NOMO-1 treated with DMSO at 0.1 percent for 48 hours (cell line): ENCODE measurements around the gene PREX1.
"Not testable (repeated sequence)": the region's sequence is repeated elsewhere in the genome, so short reads cannot be mapped to it uniquely, and the experiment has no call there.

Source experiments
- DNase-seq: peaks from one replicate; lab custom pipeline; 2025; ENCODE audit not compliant: unreplicated experiment; lab: John Stamatoyannopoulos, UW

The PREX1 gene

DNA sequence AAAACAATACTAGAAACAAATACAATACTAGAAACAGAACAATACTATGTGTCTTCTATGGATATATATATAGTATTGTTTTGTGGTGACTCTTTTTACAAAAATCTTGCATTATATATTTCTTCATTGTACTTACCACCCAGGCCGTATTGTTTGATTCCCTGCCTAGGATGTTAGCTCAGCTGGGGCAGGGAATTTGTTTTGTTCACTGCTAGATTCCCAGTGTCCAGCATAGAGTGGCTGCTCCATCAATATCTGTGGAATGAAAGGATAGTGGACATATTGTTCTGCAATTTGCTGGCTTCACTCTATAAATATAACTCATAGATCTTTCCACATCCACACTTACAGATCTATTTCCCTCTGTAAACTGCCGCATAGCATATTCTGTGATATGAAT is 21.5 kb upstream of the PREX1 start:
- DNase-seq: no peak

DNA sequence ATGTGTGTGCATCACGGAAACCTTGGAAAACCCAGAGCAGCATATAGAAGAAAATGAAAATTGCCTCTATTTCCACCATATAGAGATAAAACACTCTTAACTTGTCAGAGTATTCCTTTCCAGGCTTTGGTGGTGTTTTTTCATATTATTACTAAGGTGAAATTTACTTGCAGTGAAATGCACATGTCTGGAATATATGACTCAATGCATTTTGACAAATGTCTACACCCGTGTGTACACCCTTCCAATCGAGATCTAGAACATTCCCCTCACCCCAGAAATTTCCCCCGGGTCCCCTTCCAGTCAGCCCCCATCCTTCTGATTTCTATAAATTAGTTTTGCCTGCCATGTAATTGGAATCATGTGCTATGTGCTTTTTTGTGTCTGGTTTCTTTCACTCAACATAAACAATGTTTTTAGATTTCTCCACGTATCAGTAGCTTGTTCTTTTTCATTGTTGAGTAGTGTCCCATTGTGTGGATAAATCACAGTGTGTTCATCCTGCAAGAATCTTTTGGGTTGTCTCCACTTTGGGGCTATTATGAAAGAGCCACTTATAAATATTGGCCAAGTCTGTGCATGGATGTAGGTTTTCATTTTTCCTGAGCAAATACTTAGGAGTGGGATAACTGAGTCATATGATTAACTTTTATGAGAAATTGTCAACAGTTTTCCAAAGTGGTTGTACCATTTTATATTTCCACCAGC is 19.9 kb upstream of the PREX1 start:
- DNase-seq: no peak

DNA sequence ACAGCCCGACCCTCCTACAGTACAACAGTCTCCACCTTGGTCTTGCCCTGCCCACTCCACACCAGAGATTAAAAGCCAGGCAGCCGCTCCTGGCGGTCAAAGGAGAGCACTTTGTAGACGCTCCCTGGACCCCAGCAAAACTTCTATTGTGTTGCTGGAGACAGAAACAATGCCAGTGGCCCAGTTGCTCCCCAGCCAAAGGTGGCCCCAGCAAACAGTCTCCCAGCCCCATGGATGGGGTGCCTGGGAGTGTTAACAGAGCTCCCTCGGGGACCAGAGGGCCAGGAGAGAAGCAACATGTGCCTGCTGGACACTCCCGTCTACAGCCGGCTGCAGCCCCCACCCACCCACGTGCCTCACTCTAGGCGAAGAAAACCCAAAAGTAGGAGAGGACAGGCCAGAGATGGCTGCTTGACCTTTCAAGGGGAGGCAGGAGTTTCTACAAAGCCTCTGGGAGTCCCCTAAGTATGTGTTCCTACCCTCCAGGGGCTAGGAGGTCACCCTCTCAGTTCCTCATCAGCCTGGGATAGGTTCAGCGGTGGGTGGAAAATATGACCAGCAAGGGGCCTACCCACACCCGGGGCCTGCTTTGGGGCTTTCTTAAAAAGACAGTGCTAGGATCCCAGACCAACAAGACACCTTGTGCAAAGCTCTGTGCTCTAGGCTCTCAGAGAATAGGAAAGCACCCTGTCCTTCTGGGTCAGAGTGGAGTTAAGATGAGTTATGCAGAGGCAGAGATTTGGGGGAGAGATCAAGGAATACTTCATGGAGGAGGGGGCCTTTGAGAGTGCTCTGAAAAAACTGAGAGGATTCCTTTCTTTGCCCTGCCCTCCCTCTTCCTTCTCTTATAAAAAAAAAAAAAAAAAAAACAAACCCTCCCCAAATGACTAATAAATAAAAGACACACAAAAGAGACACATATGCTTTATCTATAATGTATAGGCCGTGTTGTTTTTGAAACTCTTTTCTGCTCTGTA is 19.0 kb upstream of the PREX1 start:
- peak; percentile 88 for DNase-seq

DNA sequence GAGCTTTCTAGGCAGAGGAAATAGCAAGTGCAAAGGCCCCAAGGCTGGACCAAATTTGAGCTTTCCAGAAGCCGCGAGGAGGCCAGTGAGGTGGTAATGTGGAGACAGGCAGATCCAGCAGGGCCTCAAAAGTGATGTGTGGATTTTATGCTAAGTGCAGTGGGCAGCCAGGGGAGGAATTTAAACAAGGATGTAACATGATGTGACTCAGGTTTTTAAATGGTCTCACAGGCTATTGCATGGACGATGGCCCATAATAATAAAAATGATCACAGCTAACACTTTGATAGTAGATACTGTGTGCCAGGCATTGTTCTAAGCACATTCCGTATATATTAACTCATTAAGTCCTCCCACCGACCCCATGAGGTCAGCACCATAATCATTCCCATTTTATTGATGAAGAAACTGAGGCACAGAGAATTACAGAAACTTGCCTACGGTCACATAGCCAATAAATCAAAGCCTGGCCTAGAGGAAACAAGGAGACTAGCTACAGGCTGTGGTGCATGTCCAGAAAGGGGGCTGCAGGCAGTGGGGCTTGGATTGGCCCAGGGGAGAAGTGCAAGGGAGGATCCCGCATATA is 18.0 kb upstream of the PREX1 start:
- DNase-seq: no peak

DNA sequence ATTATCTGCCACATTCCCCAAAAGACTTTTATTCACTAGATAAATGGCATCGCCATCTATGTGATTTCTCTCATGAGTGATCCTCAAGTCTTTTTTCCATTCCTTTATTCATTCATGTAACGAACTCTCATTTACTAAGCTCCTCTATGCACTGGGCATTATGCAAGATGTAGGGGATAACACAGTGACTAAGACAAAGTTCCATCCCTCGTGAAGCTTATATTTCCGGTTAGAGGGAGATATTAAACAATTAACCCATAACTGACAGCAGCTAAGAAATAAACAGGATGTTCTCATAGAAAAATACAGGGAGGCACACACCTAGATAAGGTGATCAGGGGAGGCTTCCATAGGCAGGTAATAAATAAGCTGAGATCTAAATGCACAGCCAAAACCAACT is 17.2 kb upstream of the PREX1 start:
- DNase-seq: peak; percentile 67

DNA sequence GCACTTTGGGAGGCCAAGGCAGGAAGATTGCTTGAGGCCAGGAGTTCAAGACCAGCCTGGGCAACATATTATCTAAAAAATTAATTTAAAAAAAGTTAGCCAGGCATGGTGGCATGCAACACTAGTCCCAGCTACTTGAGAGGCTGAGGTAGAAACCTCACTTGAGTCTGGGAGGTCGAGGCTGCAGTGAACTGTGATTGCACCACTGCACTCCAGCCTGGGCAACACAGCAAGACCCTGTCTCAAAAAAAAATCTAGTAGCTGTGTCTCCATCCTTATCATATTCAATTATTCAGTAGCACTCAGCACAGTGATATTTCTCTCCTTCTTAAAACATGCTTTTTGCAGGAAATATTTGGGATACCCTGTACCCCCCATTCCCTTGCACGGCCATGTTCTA is 16.1 kb upstream of the PREX1 start:
- not testable (repeated sequence) for DNase-seq

DNA sequence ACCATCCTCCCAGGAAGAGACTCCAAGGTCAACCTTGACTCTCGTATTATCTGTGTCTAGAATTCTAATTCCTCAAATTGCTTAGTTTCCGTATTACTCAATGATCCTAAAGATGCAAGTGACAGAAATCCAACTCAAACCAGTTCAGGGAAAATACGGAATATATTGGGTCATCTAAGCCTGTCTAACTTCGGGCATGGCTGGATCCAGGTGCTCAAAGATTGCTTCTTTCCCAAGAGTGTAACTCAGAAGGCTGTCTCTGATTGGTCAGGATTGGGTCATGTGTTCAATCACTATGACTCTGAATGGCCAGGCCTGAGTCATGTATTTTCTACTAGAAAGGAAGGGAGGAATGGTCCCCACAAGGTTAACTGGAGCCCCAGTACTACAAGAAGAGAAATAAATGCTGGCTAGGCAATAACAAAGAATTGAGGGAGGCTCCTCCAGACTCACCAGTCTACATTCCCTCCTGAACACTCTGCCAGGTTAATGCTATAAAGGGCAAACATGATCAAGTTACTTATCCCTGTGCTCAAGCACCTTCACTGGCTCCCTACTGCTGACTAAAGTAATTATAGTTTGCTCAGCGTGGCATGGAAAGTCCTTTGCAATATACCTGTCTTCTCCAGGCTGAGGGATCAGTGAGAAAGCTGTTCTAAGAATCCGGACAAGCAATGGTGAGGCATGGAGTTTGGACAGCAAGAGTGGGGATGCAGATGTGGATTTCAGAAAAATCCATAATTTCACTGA is 15.4 kb upstream of the PREX1 start:
- peak; percentile 21 for DNase-seq

DNA sequence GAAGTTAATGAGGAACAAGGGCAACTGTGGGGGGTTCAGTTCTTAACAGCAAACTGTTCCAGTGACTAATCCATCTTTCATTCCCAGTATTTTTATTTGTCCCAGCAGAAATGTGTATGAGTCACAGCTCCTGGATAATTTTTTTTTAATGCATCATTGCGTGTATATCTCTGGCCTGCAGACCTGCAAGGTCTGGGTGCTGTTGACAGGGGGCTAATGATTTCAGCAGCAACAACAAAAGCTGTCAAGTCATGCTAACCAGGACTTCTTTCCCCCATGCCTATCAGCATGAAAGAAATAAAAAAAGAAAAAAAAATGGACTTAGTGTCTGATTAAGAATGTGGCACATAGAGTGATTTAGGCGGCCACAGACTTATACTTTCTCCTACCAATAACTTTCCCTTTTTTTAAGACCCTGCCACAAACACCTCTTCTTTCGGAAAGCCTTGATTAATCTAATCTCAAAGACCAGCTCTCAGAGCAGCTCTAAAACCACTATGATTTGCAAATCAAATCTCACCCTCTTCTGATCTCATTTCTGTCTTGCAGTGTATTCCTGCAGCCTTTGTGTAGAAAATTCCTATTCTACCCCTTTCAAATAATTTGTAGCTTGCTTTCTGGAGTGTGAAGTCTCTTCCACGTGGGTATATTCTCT is 14.2 kb upstream of the PREX1 start:
- no peak for DNase-seq

DNA sequence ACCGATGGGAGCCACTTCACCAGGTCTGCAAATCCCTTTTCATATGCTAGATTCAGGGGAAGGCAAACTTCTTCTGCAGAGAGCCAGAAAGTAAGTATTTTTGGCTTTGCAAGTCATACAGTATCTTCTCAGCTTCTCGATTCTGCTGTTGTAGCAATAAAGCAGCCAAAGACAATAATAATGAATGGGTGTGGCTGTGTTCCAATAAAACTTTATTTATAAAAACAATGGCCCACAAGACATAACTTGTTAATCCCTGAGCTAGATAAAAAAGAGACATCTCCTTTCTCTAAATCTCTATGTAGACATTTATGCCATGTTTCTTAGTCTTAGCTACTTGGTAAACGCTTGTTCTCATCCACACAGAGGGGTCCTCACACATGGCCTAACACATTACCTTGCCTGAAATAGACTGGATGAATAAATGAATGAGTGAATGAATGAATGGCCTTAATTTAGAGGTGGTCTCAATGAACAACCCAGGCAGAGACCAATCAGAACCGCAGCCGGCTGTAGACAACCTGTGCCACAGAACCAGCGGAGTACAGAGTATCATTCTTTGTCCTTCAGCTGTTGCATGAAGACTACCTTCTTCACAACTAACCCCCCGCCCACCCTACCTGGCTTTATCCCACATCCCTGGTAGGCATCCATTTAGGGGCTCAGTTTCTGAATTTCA is 13.5 kb upstream of the PREX1 start:
- DNase-seq: no peak

DNA sequence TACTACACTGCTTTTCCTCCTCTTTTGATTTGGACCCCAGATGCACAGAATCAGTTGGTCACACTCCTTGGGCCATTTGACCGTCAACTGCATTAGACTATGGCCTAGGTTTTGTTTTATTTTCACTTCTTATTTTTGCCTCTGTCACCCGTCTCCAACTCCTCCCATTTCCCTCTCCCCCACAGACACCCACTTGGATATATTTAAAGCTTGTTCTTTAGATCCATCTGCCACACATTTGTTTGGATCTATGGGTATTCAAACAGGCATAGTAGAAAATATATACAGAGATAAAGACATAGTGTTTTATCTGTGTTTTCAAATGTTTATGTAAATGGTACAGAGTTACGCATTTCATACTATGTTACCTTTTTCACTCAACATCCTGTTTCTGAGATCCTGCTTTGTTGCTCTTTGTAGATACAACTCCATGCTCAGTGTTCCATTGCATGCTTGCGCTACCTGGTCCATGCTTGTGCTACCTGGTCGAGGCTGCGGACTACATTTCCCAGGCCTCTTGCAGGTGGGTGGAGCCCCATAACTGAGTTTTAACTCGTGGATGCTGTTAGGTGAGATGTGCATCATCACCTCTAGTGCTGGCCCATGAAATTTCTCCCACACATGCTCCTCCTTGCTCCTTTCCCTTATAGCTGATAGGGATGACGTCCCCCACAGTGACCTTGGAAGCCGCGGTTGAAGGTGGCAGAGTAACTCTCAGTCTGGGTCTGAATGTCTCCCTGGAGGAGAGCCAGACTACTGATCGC is 11.5 kb upstream of the PREX1 start:
- peak; percentile 45 for DNase-seq

DNA sequence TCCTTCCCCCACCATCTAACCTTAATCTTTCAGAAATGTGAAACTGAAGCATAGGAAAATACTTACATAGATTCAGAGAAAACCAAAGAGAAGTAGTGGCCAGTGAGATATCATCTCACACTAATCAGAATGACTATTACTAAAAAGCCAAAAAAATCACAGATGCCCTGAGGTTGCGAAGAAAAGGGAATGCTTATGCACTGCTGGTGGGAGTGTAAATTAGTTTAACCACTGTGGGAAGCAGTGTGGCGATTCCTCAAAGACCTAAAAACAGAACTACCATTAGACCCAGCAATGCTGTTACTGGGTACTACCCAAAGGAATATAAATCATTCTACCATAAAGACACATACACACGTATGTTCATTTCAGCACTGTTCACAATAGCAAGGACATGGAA is 9.2 kb upstream of the PREX1 start:
- DNase-seq: no peak

DNA sequence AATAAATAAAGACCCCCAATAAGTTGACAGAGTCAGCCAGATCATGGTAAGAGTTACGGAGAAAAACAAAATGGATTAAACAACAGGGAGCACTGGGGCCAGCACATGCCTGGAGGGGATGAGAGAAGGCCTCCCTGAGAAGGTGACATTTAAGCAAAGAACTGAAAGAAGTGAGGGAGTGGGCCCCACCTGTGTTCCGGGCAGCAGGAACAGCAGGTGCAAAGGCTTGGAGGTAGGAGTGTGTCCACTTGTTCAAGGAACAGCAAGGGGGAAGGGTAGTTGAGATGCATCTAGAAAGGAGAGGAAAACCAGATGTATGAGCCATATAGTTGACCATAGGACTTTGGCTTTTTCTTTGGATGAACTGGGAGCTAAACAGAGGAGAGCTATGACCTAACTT is 7.6 kb upstream of the PREX1 start:
- DNase-seq: no peak

DNA sequence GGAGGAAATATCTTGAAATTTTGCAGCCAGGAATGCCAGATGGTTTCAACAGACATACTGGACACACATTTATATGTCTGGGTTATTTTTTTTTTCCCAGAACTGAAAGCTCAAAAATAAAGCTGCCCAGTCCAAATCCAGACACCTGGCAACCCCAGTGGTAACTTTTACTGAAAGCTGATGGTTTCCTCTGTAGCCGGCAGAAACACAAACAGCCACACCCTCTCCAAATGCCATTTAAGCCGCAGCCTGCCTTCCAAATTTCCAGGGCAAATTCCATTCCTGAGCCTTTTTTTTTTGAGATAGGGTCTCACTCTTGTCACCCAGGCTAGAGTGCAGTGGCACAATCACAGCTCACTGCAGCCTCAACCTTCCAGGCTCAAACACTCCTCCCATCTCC is 6.5 kb upstream of the PREX1 start:
- no peak for DNase-seq

DNA sequence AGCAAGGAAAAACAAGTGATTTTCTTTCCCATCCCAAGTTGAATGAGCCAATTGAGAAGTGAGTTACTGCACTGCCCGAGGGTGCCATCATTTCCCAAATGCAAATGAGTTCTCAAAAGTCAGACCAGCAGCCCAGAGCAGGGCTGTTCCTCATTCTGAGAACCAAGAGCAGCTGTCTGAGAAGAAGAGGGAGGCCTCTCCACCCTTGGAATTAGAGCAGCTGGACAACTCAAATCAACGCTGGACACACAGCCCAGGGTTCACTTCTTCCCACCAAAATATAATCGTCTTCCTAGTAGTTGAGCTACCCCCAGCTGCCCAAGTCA is 4.6 kb upstream of the PREX1 start:
- peak; percentile 30 for DNase-seq

DNA sequence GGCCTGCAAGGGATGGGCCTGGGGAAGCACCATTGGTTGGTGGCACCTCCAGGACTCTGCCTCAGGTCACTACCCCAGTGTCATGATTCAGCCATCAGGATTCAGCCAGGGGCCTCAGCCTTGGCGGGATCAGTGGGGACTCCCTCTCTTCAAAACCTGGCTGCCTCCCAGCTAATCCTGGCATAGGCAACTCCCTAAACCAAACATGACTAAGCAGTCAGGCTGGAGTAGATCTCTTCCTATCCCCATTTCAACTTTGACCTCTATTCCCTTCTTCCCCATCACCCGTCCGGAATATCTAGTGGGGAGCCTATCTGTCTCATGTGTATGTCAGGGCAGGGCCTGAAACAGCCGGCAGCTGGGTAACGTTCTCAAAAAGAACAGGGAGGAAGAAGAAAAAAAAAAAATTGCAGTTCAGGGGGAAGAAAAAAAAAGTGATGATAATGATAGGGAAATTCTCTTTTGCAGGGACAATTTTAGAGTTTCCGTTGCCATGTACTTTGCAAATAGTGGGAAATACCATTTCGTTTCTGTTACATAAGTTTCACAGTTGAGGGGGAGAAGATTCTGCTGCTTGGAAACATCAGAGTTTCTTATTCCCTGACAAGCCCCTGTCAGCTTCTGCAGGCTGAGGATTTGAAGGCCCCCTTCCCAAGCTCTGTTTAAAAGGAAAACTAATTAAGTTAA is 4.1 kb upstream of the PREX1 start:
- DNase-seq: no peak

DNA sequence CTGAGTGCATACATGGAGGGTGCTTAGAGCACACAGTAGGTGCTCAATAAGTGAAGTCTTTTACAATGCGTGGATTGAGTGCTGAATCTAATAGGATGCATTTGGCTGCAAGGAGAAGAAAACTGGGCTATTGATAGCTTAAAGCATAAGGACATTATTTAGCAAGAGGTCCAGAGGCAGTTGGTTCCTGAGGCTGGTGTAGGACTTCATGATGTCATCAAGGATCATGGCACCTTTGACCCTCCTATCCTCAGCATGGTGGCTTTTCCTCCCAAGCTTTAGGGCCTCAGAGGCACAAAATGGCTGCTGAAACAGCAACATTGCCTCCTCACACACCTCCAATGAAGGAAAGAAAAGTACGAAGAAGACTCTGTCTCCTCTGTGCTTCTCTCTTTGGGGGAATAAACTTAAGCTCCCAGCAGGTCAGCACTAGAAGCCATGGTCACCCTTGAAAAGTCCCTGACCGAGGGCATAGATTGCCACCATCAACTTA is 3.1 kb upstream of the PREX1 start:
- DNase-seq: no peak

DNA sequence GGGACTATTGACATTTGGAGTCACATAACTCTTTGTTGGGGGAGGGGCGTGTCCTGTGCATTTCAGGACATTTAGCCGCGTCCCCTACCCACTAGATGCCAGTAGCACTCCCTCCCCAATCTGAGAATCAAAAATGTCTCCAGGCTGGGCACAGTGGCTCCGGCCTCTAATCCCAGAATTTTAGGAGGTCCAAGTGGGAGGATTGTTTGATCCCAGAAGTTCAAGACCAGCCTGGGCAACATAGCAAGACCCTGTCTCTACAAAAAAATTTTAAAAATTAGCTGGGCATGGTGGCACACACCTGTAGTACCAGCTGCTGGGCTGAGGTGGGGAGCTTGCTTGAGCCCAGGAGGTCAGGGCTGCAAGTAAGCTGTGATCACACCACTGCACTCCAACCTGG is 2.1 kb upstream of the PREX1 start:
- no peak for DNase-seq

DNA sequence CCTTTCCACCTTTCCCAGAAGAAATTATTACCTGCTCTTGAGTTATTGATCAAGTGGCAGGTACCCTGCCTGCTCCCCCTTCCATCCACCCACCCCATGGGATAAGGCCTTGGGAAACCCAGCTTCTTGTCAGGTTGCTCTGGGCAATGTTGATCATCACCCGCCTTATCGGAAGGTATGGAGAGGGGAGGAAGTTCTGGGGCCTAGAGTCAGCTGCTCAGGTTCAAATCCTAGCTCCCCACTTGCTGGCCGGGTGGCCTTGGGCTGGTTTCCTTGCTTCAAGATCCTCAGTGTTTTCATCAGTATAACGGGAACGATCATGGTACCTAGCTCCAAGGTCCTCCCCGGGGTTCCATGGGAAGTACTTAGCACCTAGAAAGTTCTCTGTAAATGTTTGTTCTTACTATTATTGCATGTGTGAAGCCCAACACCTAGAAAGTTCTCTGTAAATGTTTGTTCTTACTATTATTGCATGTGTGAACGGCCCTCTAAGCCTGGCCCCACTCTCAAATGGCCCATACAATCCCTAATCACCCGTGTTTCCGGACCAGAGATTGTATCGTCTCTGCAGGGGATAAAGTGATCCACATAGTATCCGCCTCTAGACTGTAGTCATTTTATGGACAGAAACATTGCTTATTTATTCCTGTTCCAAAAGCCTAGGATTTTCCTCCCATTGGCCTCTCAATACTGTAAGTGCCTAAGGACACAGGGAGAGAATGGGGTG is 1.1 kb upstream of the PREX1 start:
- no peak for DNase-seq
